H1 (cell line): ENCODE data around the gene CDK10. TPM values are rescaled to one million over a fixed set of nuclear protein-coding genes. Genes with fewer than 3 reads are reported as not detected.

Source experiments
- GABPA ChIP-seq: IDR thresholded peaks from 2 replicates; pipeline ENCODE4 v1.6.1; 2011; ENCODE audit warnings: mild to moderate bottlenecking, low read length, moderate library complexity, borderline replicate concordance; ENCODE audit not compliant: insufficient read depth
- HDAC6 ChIP-seq: IDR thresholded peaks from one replicate; pipeline ENCODE4 v1.7.1; 2012; ENCODE audit warnings: low read depth, mild to moderate bottlenecking, inconsistent platforms, low read length, moderate library complexity
- POLR2A ChIP-seq, 2 experiments: IDR thresholded peaks; 1 replicate in 1 of 2; 2 replicates in 1 of 2; pipeline ENCODE4 v1.6.1; 2011; ENCODE audit warnings: low read depth in 2 of 2, low read length in 2 of 2, mild to moderate bottlenecking in 2 of 2; ENCODE audit errors: control extremely low read depth in 1 of 2
- SIX5 ChIP-seq: IDR thresholded peaks from 2 replicates; pipeline ENCODE4 v1.6.1; 2011; ENCODE audit warnings: mild to moderate bottlenecking, low read depth, low read length
- polyA plus RNA-seq, 7 experiments: library from polyadenylated mRNA; depleted of rRNA in 3 of 7; stranded (reverse) in 5 of 7; unstranded in 2 of 7; fragments of >200 nt in 5 of 7; fragments of 200-250 nt in 2 of 7; gene quantifications; 1 replicate in 5 of 7; 2 replicates in 1 of 7; 4 replicates in 1 of 7; pipeline versions ENCODE4 v1.2.1 to v1.2.3, GENCODE V29; 2011 to 2013; ENCODE audit warnings: missing spikeins in 2 of 7, mixed read lengths in 2 of 7
- total RNA-seq: library from RNA; stranded (reverse); fragmentation: NEBNext Ultra II Directional; extraction: Animal tissue kit (Norgen Biotek cat#: 25700); gene quantifications from 2 replicates; pipeline ENCODE4 v1.2.1, GENCODE V29; 2021
- TF ChIP-seq, protein P1 (sequence below): fragments of 300-600 bp; sonication (generic); IDR thresholded peaks from 2 replicates; pipeline ENCODE4 v1.7.1; 2012; ENCODE audit warnings: low read length, moderate library complexity, mild to moderate bottlenecking, inconsistent platforms; ENCODE audit not compliant: insufficient replicate concordance

CDK10 gene
- total and polyA plus RNA-seq, 2 of the 8 experiments (the other 6 are each of a cell fraction or from before 2014, with no cell fraction given) = 49.5 to 83.9 TPM

DNA sequence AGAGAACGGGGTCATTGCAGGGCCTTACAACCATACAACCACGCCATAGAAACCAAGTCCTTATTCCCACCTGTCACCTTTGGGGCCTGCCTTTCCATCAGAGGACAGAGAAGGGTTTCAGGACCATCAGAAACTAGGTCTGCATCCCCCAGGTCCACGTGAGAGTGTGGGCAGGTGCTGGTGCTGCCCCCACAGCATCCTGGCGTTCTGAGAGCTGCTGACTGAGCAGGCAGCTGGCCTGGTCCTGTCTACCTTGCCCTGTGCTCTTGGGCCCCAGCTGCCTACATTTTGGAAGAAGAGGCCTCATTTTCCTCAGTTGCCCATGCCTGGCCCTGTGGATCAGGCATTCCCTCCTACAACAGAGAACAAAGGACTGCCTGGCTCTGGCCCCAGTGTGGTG lies 56.5 kb downstream of the CDK10 start (continued):
- TF ChIP-seq, protein P1, sequence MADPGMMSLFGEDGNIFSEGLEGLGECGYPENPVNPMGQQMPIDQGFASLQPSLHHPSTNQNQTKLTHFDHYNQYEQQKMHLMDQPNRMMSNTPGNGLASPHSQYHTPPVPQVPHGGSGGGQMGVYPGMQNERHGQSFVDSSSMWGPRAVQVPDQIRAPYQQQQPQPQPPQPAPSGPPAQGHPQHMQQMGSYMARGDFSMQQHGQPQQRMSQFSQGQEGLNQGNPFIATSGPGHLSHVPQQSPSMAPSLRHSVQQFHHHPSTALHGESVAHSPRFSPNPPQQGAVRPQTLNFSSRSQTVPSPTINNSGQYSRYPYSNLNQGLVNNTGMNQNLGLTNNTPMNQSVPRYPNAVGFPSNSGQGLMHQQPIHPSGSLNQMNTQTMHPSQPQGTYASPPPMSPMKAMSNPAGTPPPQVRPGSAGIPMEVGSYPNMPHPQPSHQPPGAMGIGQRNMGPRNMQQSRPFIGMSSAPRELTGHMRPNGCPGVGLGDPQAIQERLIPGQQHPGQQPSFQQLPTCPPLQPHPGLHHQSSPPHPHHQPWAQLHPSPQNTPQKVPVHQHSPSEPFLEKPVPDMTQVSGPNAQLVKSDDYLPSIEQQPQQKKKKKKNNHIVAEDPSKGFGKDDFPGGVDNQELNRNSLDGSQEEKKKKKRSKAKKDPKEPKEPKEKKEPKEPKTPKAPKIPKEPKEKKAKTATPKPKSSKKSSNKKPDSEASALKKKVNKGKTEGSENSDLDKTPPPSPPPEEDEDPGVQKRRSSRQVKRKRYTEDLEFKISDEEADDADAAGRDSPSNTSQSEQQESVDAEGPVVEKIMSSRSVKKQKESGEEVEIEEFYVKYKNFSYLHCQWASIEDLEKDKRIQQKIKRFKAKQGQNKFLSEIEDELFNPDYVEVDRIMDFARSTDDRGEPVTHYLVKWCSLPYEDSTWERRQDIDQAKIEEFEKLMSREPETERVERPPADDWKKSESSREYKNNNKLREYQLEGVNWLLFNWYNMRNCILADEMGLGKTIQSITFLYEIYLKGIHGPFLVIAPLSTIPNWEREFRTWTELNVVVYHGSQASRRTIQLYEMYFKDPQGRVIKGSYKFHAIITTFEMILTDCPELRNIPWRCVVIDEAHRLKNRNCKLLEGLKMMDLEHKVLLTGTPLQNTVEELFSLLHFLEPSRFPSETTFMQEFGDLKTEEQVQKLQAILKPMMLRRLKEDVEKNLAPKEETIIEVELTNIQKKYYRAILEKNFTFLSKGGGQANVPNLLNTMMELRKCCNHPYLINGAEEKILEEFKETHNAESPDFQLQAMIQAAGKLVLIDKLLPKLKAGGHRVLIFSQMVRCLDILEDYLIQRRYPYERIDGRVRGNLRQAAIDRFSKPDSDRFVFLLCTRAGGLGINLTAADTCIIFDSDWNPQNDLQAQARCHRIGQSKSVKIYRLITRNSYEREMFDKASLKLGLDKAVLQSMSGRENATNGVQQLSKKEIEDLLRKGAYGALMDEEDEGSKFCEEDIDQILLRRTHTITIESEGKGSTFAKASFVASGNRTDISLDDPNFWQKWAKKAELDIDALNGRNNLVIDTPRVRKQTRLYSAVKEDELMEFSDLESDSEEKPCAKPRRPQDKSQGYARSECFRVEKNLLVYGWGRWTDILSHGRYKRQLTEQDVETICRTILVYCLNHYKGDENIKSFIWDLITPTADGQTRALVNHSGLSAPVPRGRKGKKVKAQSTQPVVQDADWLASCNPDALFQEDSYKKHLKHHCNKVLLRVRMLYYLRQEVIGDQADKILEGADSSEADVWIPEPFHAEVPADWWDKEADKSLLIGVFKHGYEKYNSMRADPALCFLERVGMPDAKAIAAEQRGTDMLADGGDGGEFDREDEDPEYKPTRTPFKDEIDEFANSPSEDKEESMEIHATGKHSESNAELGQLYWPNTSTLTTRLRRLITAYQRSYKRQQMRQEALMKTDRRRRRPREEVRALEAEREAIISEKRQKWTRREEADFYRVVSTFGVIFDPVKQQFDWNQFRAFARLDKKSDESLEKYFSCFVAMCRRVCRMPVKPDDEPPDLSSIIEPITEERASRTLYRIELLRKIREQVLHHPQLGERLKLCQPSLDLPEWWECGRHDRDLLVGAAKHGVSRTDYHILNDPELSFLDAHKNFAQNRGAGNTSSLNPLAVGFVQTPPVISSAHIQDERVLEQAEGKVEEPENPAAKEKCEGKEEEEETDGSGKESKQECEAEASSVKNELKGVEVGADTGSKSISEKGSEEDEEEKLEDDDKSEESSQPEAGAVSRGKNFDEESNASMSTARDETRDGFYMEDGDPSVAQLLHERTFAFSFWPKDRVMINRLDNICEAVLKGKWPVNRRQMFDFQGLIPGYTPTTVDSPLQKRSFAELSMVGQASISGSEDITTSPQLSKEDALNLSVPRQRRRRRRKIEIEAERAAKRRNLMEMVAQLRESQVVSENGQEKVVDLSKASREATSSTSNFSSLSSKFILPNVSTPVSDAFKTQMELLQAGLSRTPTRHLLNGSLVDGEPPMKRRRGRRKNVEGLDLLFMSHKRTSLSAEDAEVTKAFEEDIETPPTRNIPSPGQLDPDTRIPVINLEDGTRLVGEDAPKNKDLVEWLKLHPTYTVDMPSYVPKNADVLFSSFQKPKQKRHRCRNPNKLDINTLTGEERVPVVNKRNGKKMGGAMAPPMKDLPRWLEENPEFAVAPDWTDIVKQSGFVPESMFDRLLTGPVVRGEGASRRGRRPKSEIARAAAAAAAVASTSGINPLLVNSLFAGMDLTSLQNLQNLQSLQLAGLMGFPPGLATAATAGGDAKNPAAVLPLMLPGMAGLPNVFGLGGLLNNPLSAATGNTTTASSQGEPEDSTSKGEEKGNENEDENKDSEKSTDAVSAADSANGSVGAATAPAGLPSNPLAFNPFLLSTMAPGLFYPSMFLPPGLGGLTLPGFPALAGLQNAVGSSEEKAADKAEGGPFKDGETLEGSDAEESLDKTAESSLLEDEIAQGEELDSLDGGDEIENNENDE = no peak
- TF ChIP-seq GABPA = no peak
- no peak for TF ChIP-seq HDAC6
- TF ChIP-seq POLR2A (IDR thresholded peaks at IDR 0.05; ENCODE audit: control extremely low read depth in 1 of 2, low read depth in 2 of 2, low read length in 2 of 2) = no peak
- TF ChIP-seq SIX5 = no peak
- TF ChIP-seq, all 59 proteins: peak for 0
